ENCODE data around the gene LRRC51. TPM values are rescaled to one million over a fixed set of nuclear protein-coding genes. Genes with fewer than 3 reads are reported as not detected.

LRRC51 gene
- total and polyA plus RNA-seq, 8 donors: 2.9 to 9.4 (median 4.9) TPM

Small RNA genes lying within 50 kb of the gene (microRNA-seq; reads per million reads assigned to microRNA genes)
- gene MIR3165: 0 reads per million in 2 donors

Other genes starting within 250 kb of the LRRC51 start
- gene DEFB108B, start 247.7 kb upstream of the LRRC51 start, total RNA-seq: not detected
- gene DEFB108B, start 247.7 kb upstream of the LRRC51 start, polyA plus RNA-seq: not detected
- gene DEFB131B, start 202.4 kb upstream of the LRRC51 start, total RNA-seq: not detected
- gene DEFB131B, start 202.4 kb upstream of the LRRC51 start, polyA plus RNA-seq: not detected
- 1 to 10 TPM; 2.5 to 6.4 (median 4.3) TPM for gene XNDC1N, start 152.3 kb upstream of the LRRC51 start, total RNA-seq
- gene XNDC1N, start 152.3 kb upstream of the LRRC51 start, polyA plus RNA-seq: 1 to 10 TPM; 2.1 to 3.8 TPM
- gene RNF121, start 151.8 kb upstream of the LRRC51 start, total RNA-seq: 10 to 100 TPM; 12.3 to 20.7 (median 13.8) TPM
- gene RNF121, start 151.8 kb upstream of the LRRC51 start, polyA plus RNA-seq: 10 to 100 TPM; 10.9 to 14.4 TPM
- 1 to 10 TPM; 2.3 to 5.2 (median 3.4) TPM for gene IL18BP, start 81.9 kb upstream of the LRRC51 start, total RNA-seq
- 1 to 10 TPM; 6.5 to 7.8 TPM for gene IL18BP, start 81.9 kb upstream of the LRRC51 start, polyA plus RNA-seq
- gene NUMA1, start 308 bp upstream of the LRRC51 start, total RNA-seq: 100 to 1,000 TPM in 1 of 6 donors, 10 to 100 TPM in 5; 68.8 to 138 (median 96.9) TPM
- 100 to 1,000 TPM; 185 to 216 TPM for gene NUMA1, start 308 bp upstream of the LRRC51 start, polyA plus RNA-seq
- 10 to 100 TPM; 24.9 to 42.5 (median 34.7) TPM for gene LAMTOR1, start 22.4 kb downstream of the LRRC51 start, total RNA-seq
- 10 to 100 TPM; 34.8 to 71.8 TPM for gene LAMTOR1, start 22.4 kb downstream of the LRRC51 start, polyA plus RNA-seq
- gene TOMT, start 25.1 kb downstream of the LRRC51 start, total RNA-seq: not detected
- gene TOMT, start 25.1 kb downstream of the LRRC51 start, polyA plus RNA-seq: not detected
- gene ANAPC15, start 31.8 kb downstream of the LRRC51 start, total RNA-seq: 10 to 100 TPM in 5 of 6 donors, 1 to 10 TPM in 1; 6.7 to 19.8 (median 13.5) TPM
- 10 to 100 TPM; 32.7 to 35.0 TPM for gene ANAPC15, start 31.8 kb downstream of the LRRC51 start, polyA plus RNA-seq
- gene FOLR3, start 54.9 kb downstream of the LRRC51 start, total RNA-seq: under 1 TPM in 1 of 6 donors, not detected in 5; 0.40 TPM
- gene FOLR3, start 54.9 kb downstream of the LRRC51 start, polyA plus RNA-seq: not detected
- 1 to 10 TPM; 1.2 to 6.2 (median 4.5) TPM for gene FOLR1, start 111.3 kb downstream of the LRRC51 start, total RNA-seq
- gene FOLR1, start 111.3 kb downstream of the LRRC51 start, polyA plus RNA-seq: 1 to 10 TPM; 2.4 to 8.3 TPM
- 1 to 10 TPM in 4 of 6 donors, under 1 TPM in 2; 0.51 to 9.2 (median 4.7) TPM for gene FOLR2, start 135.9 kb downstream of the LRRC51 start, total RNA-seq
- 1 to 10 TPM; 1.3 to 2.4 TPM for gene FOLR2, start 135.9 kb downstream of the LRRC51 start, polyA plus RNA-seq
- gene INPPL1, start 143.9 kb downstream of the LRRC51 start, total RNA-seq: 10 to 100 TPM; 46.3 to 94.7 (median 56.8) TPM
- gene INPPL1, start 143.9 kb downstream of the LRRC51 start, polyA plus RNA-seq: 100 to 1,000 TPM in 1 of 2 donors, 10 to 100 TPM in 1; 78.4 to 131 TPM
- gene PHOX2A, start 163.3 kb downstream of the LRRC51 start, total RNA-seq: under 1 TPM in 1 of 6 donors, not detected in 5; 0.35 TPM
- gene PHOX2A, start 163.3 kb downstream of the LRRC51 start, polyA plus RNA-seq: under 1 TPM in 1 of 2 donors, not detected in 1; 0.61 TPM

Data from pancreas (tissue), 8 donors.